Tibial nerve (tissue), 4 donors: ENCODE results near the gene SLC9C1.

Experiments used
- CTCF ChIP-seq, 5 experiments: fragments of 200-600 bp in 3 of 5; fragments of 450-650 bp in 2 of 5; sonication (generic) in 3 of 5; IDR thresholded peaks; one replicate each; pipeline ENCODE4 v1.5.1; 2016 to 2019; ENCODE audit warnings: antibody characterized with exemption in 5 of 5, mild to moderate bottlenecking in 3 of 5, moderate library complexity in 2 of 5
- EP300 ChIP-seq, 2 donors: sonication (generic); formaldehyde crosslinking; IDR thresholded peaks; one replicate each; pipeline ENCODE4 v1.6.1; 2017; ENCODE audit warnings: antibody characterized with exemption in 2 of 2, mild to moderate bottlenecking in 1 of 2
- POLR2A ChIP-seq, 2 donors: fragments of 450-650 bp; IDR thresholded peaks; one replicate each; pipeline ENCODE4 v1.6.1; 2017; ENCODE audit warnings: antibody characterized with exemption in 2 of 2, mild to moderate bottlenecking in 2 of 2, moderate library complexity in 2 of 2

- TF ChIP-seq CTCF (IDR thresholded peaks at IDR 0.05) (no peak), POLR2A (IDR thresholded peaks at IDR 0.05) (no peak), EP300 (IDR thresholded peaks at IDR 0.05) (no peak)
These were observed 197.8 kb downstream of the SLC9C1 start for GRCh38 chr3:112096176-112096575.
